H1 (cell line): Measurements from ENCODE around the gene DBNDD1. TPM values are rescaled to one million over a fixed set of nuclear protein-coding genes. Genes with fewer than 3 reads are reported as not detected.

Experiments
- CTCF ChIA-PET: fragments of 300-600 bp; sonication (Branson Sonifier 250); formaldehyde crosslinking; loops from one replicate; lab custom pipeline; 2021; ENCODE audit not compliant: partially characterized antibody; lab: Charles Lee
- POLR2A ChIA-PET: fragments of 300-600 bp; sonication (Branson Sonifier 250); formaldehyde crosslinking; loops from one replicate; lab custom pipeline; 2021; ENCODE audit warnings: inconsistent platforms; ENCODE audit not compliant: partially characterized antibody; lab: Charles Lee
- DNase-seq, 2 experiments: peaks; one replicate each; pipeline versions ENCODE4 v3.0.0 to v3.0.0-alpha.2; 2010 to 2022; ENCODE audit warnings: low spot score in 2 of 2, low read depth in 1 of 2, mixed read lengths in 1 of 2
- FAIRE-seq: peaks from 2 replicates; lab custom pipeline; 2011; peaks lifted over from hg19 to GRCh38; lab: Jason Lieb, UNC
- H2AFZ ChIP-seq: 2 replicates; pipeline ENCODE4 v1.8.1; 2012; ENCODE audit warnings: low read length, inconsistent platforms
- H2AK5ac ChIP-seq: 2 replicates; pipeline ENCODE4 v1.6.1; 2013; ENCODE audit warnings: low read depth, low read length
- H2BK120ac ChIP-seq: replicated peaks from 2 replicates; pipeline ENCODE3; 2013; ENCODE audit warnings: low read depth, low read length, inconsistent platforms
- H2BK12ac ChIP-seq: 2 replicates; pipeline ENCODE4 v1.6.1; 2013; ENCODE audit warnings: low read depth, low read length
- H2BK15ac ChIP-seq: 2 replicates; pipeline ENCODE4 v1.6.1; 2013; ENCODE audit warnings: low read length
- H2BK20ac ChIP-seq: 2 replicates; pipeline ENCODE4 v1.6.1; 2013; ENCODE audit warnings: low read length
- H2BK5ac ChIP-seq: 2 replicates; pipeline ENCODE4 v1.6.1; 2013; ENCODE audit warnings: low read depth, low read length
- H3K14ac ChIP-seq: 2 replicates; pipeline ENCODE4 v1.6.1; 2013; ENCODE audit warnings: inconsistent platforms; ENCODE audit not compliant: insufficient read length
- H3K18ac ChIP-seq: 2 replicates; pipeline ENCODE4 v1.6.1; 2013; ENCODE audit warnings: low read length; ENCODE audit errors: extremely low read depth
- H3K23ac ChIP-seq: 2 replicates; pipeline ENCODE4 v1.6.1; 2013; ENCODE audit warnings: inconsistent platforms; ENCODE audit not compliant: insufficient read length
- H3K23me2 ChIP-seq: 2 replicates; pipeline ENCODE4 v1.6.1; 2013; ENCODE audit warnings: low read depth, low read length
- H3K27ac ChIP-seq: 2 replicates; pipeline ENCODE4 v1.6.1; 2011; ENCODE audit warnings: low read depth, low read length, inconsistent platforms
- H3K27me3 ChIP-seq, 4 experiments: replicated peaks in 1 of 4; 1 replicate in 1 of 4; 2 replicates in 3 of 4; pipeline versions ENCODE4 v1.6.1 to v1.8.1; 2011 to 2013; ENCODE audit warnings: low read length in 3 of 4, mild to moderate bottlenecking in 3 of 4, inconsistent platforms in 2 of 4, mixed read lengths in 2 of 4, moderate library complexity in 1 of 4; ENCODE audit not compliant: control insufficient read depth in 3 of 4, insufficient read depth in 3 of 4; ENCODE audit errors: extremely low read depth in 1 of 4
- H3K36me3 ChIP-seq, 4 experiments: 2 replicates each; pipeline versions ENCODE4 v1.6.1 to v1.8.1; 2011 to 2013; ENCODE audit warnings: mild to moderate bottlenecking in 4 of 4, low read length in 3 of 4, moderate library complexity in 2 of 4, control low read depth in 1 of 4, inconsistent platforms in 1 of 4; ENCODE audit not compliant: insufficient read depth in 4 of 4, control insufficient read depth in 2 of 4
- H3K4ac ChIP-seq: replicated peaks from 2 replicates; pipeline ENCODE3; 2013; ENCODE audit warnings: low read length, low read depth, mixed read lengths, inconsistent platforms; ENCODE audit not compliant: insufficient read length
- H3K4me1 ChIP-seq, 4 experiments: replicated peaks in 1 of 4; 1 replicate in 1 of 4; 2 replicates in 3 of 4; pipeline versions ENCODE4 v1.6.1 to v1.8.1; 2011 to 2013; ENCODE audit warnings: low read length in 3 of 4, inconsistent platforms in 2 of 4, mixed read lengths in 1 of 4; ENCODE audit not compliant: insufficient read depth in 4 of 4, control insufficient read depth in 3 of 4
- H3K4me2 ChIP-seq, 2 experiments: 2 replicates each; pipeline versions ENCODE4 v1.6.1 to v1.8.1; 2011 to 2013; ENCODE audit warnings: low read depth in 2 of 2, low read length in 2 of 2, control low read depth in 1 of 2, inconsistent platforms in 1 of 2, mild to moderate bottlenecking in 1 of 2; ENCODE audit not compliant: insufficient read depth in 1 of 2
- H3K4me3 ChIP-seq, 4 experiments: fragments of 200-600, 300-600 bp in 1 of 4; sonication (generic), shearing (Covaris generic), sonication (Bioruptor Twin) in 1 of 4; 2 replicates each; pipeline versions ENCODE4 v1.5.1 to v1.8.1; 2011 to 2016; ENCODE audit warnings: low read length in 4 of 4, low read depth in 3 of 4, control low read depth in 2 of 4, inconsistent platforms in 2 of 4, mild to moderate bottlenecking in 2 of 4, mixed read lengths in 1 of 4, moderate library complexity in 1 of 4; ENCODE audit not compliant: insufficient read depth in 2 of 4; ENCODE audit errors: extremely low read depth in 1 of 4
- H3K56ac ChIP-seq: replicated peaks from 2 replicates; pipeline ENCODE3; 2013; ENCODE audit warnings: low read depth, mild to moderate bottlenecking, mixed read lengths, low read length, inconsistent platforms; ENCODE audit not compliant: insufficient read length
- H3K79me1 ChIP-seq: 2 replicates; pipeline ENCODE4 v1.6.1; 2013; ENCODE audit warnings: low read depth, low read length, control low read depth
- H3K79me2 ChIP-seq, 2 experiments: 2 replicates each; pipeline versions ENCODE4 v1.6.1 to v1.8.1; 2012 to 2013; ENCODE audit warnings: low read length in 2 of 2, mild to moderate bottlenecking in 2 of 2, inconsistent platforms in 1 of 2; ENCODE audit not compliant: insufficient read depth in 2 of 2, control insufficient read depth in 1 of 2
- H3K9ac ChIP-seq, 4 experiments: replicated peaks in 1 of 4; 1 replicate in 1 of 4; 2 replicates in 3 of 4; pipeline versions ENCODE4 v1.6.1 to v1.8.1; 2011 to 2013; ENCODE audit warnings: low read depth in 3 of 4, low read length in 3 of 4, control low read depth in 2 of 4, mild to moderate bottlenecking in 2 of 4, moderate library complexity in 2 of 4, inconsistent platforms in 1 of 4; ENCODE audit errors: extremely low read depth in 1 of 4
- H3K9me3 ChIP-seq, 2 experiments: 2 replicates each; pipeline versions ENCODE4 v1.6.1 to v1.8.1; 2012 to 2013; ENCODE audit warnings: mild to moderate bottlenecking in 2 of 2, moderate library complexity in 2 of 2, control low read depth in 1 of 2, inconsistent platforms in 1 of 2, low read depth in 1 of 2, low read length in 1 of 2, mixed read lengths in 1 of 2; ENCODE audit not compliant: insufficient read depth in 2 of 2
- H4K20me1 ChIP-seq, 2 experiments: replicated peaks in 1 of 2; 2 replicates each; pipeline versions ENCODE3 to v1.8.1; 2011 to 2013; ENCODE audit warnings: inconsistent platforms in 2 of 2, low read length in 2 of 2, mild to moderate bottlenecking in 1 of 2; ENCODE audit not compliant: insufficient read depth in 2 of 2, control insufficient read depth in 1 of 2
- H4K5ac ChIP-seq: 2 replicates; pipeline ENCODE4 v1.6.1; 2013; ENCODE audit warnings: low read length, low read depth, mixed read lengths, inconsistent platforms; ENCODE audit not compliant: insufficient read length
- H4K8ac ChIP-seq: 2 replicates; pipeline ENCODE4 v1.8.0; 2013; ENCODE audit warnings: mild to moderate bottlenecking, moderate library complexity, low read length, inconsistent platforms; ENCODE audit not compliant: insufficient read depth; ENCODE audit errors: extremely low read depth
- H4K91ac ChIP-seq: replicated peaks from 2 replicates; pipeline ENCODE3; 2013; ENCODE audit warnings: low read length, mixed read lengths, inconsistent platforms; ENCODE audit not compliant: insufficient read length
- EP300 ChIP-seq, 2 experiments: IDR thresholded peaks; 1 replicate in 1 of 2; 2 replicates in 1 of 2; pipeline ENCODE4 v1.6.1; 2011 to 2012; ENCODE audit warnings: low read depth in 2 of 2, low read length in 2 of 2, mild to moderate bottlenecking in 2 of 2, borderline replicate concordance in 1 of 2, inconsistent platforms in 1 of 2, moderate library complexity in 1 of 2
- JUN ChIP-seq: IDR thresholded peaks from 2 replicates; pipeline ENCODE4 v1.6.1; 2011; ENCODE audit warnings: low read depth, mild to moderate bottlenecking, improper control_type of control experiment, low read length
- SRF ChIP-seq: IDR thresholded peaks from 2 replicates; pipeline ENCODE4 v1.6.1; 2011; ENCODE audit warnings: mild to moderate bottlenecking, low read depth, low read length, moderate library complexity
- WGBS, 2 experiments: shearing (Covaris generic) in 1 of 2; methylation state at CpG; one replicate each; pipeline versions ENCODE4 v1.1.6 to v1.1.7; 2013 to 2015; ENCODE audit warnings: low lambda C conversion rate in 2 of 2, mixed read lengths in 2 of 2, inconsistent platforms in 1 of 2, low coverage in 1 of 2, missing lambda C conversion rate in 1 of 2; ENCODE audit not compliant: insufficient replicate concordance in 2 of 2, insufficient coverage in 1 of 2, insufficient read length in 1 of 2; ENCODE audit errors: extremely low coverage in 1 of 2, missing lambda C conversion rate in 1 of 2; 5-methylcytosine and 5-hydroxymethylcytosine counted together
- polyA plus RNA-seq, 7 experiments: library from polyadenylated mRNA; depleted of rRNA in 3 of 7; stranded (reverse) in 5 of 7; unstranded in 2 of 7; fragments of >200 nt in 5 of 7; fragments of 200-250 nt in 2 of 7; gene quantifications; 1 replicate in 5 of 7; 2 replicates in 1 of 7; 4 replicates in 1 of 7; pipeline versions ENCODE4 v1.2.1 to v1.2.3, GENCODE V29; 2011 to 2013; ENCODE audit warnings: missing spikeins in 2 of 7, mixed read lengths in 2 of 7
- total RNA-seq: library from RNA; stranded (reverse); fragmentation: NEBNext Ultra II Directional; extraction: Animal tissue kit (Norgen Biotek cat#: 25700); gene quantifications from 2 replicates; pipeline ENCODE4 v1.2.1, GENCODE V29; 2021

Gene DBNDD1
- total and polyA plus RNA-seq, 2 of the 8 experiments (the other 6 are each of a cell fraction or from before 2014, with no cell fraction given) = 69.9 to 92.6 TPM

DNA sequence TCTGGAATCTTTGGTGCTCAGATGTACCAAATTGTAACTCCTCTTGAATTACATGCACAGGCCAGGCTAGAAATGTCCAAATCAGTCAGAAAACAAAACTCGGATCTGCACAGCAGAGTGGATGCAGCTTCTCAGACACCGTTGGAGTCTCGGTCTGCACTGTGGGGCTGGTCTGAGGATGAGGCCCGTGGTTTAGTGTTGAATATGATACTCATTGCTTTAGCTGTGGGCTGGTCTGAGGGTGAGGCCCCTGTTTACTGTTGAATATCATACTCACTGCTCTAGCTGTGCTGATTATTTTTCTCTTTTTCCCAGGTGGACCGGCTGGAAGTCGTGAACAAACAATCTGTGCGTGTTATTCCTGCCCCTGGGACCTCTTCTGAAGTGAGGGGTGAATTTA is 35.0 kb downstream of the DBNDD1 start:
- no peaks in the 10 kb centered on the region for H3K79me2 ChIP-seq
- H2BK20ac ChIP-seq = no peak overlapping the region
- no peak overlapping the region for H3K9ac ChIP-seq
- no peak overlapping the region for H2BK120ac ChIP-seq
- no peak overlapping the region for H4K5ac ChIP-seq
- no peak overlapping the region for H2AK5ac ChIP-seq
- no peak overlapping the region for H3K18ac ChIP-seq
- no peak overlapping the region for H4K91ac ChIP-seq
- POLR2A ChIA-PET = interaction anchor here (1.2 to 2.0 kb wide), 2 partner anchors 21 to 69 kb away, joined by 3 to 5 read pairs; no protein-coding TSS in a partner anchor
- 93% methylated on average over 7 of the region's 7 CpGs; no CpG with 5 or more reads in 1 of the 2 experiments for WGBS, 2 experiments
- FAIRE-seq (no peak), DNase-seq (no peak)
- no peak overlapping the region for H3K23ac ChIP-seq
- no peak overlapping the region; the same call in 1 of the 2 replicates for H4K8ac ChIP-seq
- no peak overlapping the region for H3K4me3 ChIP-seq
- no peak overlapping the region for H3K56ac ChIP-seq
- no peak overlapping the region for H3K4ac ChIP-seq
- H3K4me2 ChIP-seq = no peak overlapping the region
- no peaks in the 10 kb centered on the region; a peak in 1 of 7 replicates for H3K27me3 ChIP-seq
- peaks cover 0 to 10% of the 10 kb centered on the region in 2 experiments for H4K20me1 ChIP-seq
- H2BK15ac ChIP-seq = no peak overlapping the region
- H3K36me3 ChIP-seq = peaks cover 16 to 72% (median 44%) of the 10 kb centered on the region in 4 experiments
- no peak overlapping the region for H2BK12ac ChIP-seq
- H3K79me1 ChIP-seq = no peaks in the 10 kb centered on the region; the same call in 1 of the 2 replicates
- H3K9me3 ChIP-seq = no peaks in the 10 kb centered on the region
- no peak overlapping the region for H2AFZ ChIP-seq
- H3K14ac ChIP-seq = no peak overlapping the region
- no peak overlapping the region for H2BK5ac ChIP-seq
- no peaks in the 10 kb centered on the region for H3K23me2 ChIP-seq
- H3K4me1 ChIP-seq = no peaks in the 10 kb centered on the region
- CTCF ChIA-PET = interaction anchor here (0.6 to 0.7 kb wide), 2 partner anchors 689 to 838 kb away, joined by 3 read pairs; no protein-coding TSS in a partner anchor
- H3K27ac ChIP-seq = no peak overlapping the region
- TF ChIP-seq EP300 (IDR thresholded peaks at IDR 0.05; ENCODE audit: borderline replicate concordance in 1 of 2, low read depth in 2 of 2, low read length in 2 of 2) (no peak), SRF (no peak), JUN (no peak)
